Panc1 (cell line): Measurements from ENCODE around the gene BLTP1.

Experiments used
- POLR2AphosphoS5 ChIP-seq: IDR thresholded peaks from 2 replicates; pipeline ENCODE4 v1.6.1; 2012; ENCODE audit warnings: mild to moderate bottlenecking, low read depth, low read length, moderate library complexity
- SIN3A ChIP-seq: IDR thresholded peaks from 2 replicates; pipeline ENCODE4 v1.6.1; 2012; ENCODE audit warnings: low read depth, mild to moderate bottlenecking, low read length, moderate library complexity, borderline replicate concordance; ENCODE audit not compliant: insufficient read depth
- TF ChIP-seq, protein P1 (sequence below): fragments of 450-650 bp; IDR thresholded peaks from 2 replicates; pipeline ENCODE4 v1.5.1; 2017; ENCODE audit warnings: mild to moderate bottlenecking

- TF ChIP-seq, protein P1, sequence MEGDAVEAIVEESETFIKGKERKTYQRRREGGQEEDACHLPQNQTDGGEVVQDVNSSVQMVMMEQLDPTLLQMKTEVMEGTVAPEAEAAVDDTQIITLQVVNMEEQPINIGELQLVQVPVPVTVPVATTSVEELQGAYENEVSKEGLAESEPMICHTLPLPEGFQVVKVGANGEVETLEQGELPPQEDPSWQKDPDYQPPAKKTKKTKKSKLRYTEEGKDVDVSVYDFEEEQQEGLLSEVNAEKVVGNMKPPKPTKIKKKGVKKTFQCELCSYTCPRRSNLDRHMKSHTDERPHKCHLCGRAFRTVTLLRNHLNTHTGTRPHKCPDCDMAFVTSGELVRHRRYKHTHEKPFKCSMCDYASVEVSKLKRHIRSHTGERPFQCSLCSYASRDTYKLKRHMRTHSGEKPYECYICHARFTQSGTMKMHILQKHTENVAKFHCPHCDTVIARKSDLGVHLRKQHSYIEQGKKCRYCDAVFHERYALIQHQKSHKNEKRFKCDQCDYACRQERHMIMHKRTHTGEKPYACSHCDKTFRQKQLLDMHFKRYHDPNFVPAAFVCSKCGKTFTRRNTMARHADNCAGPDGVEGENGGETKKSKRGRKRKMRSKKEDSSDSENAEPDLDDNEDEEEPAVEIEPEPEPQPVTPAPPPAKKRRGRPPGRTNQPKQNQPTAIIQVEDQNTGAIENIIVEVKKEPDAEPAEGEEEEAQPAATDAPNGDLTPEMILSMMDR, result no peak
- TF ChIP-seq SIN3A (no peak), POLR2AphosphoS5 (no peak)
Measured at GRCh38 chr4:122167369-122167768, 15.2 kb downstream of the BLTP1 start.
